Prostate gland (tissue), 2 donors: ENCODE measurements around the gene DNAJC11.

Experiments
- POLR2AphosphoS5 ChIP-seq: sonication (generic); formaldehyde crosslinking; IDR thresholded peaks from one replicate; pipeline ENCODE4 v1.6.1; 2017; ENCODE audit warnings: antibody characterized with exemption
- TF ChIP-seq, protein P1 (sequence below), 4 experiments: fragments of 200-600 bp in 2 of 4; fragments of 450-650 bp in 2 of 4; sonication (generic) in 2 of 4; IDR thresholded peaks; 1 replicate in 3 of 4; 2 replicates in 1 of 4; pipeline ENCODE4 v1.5.1; 2016 to 2019; ENCODE audit warnings: antibody characterized with exemption in 4 of 4, mild to moderate bottlenecking in 2 of 4, moderate library complexity in 2 of 4

DNA sequence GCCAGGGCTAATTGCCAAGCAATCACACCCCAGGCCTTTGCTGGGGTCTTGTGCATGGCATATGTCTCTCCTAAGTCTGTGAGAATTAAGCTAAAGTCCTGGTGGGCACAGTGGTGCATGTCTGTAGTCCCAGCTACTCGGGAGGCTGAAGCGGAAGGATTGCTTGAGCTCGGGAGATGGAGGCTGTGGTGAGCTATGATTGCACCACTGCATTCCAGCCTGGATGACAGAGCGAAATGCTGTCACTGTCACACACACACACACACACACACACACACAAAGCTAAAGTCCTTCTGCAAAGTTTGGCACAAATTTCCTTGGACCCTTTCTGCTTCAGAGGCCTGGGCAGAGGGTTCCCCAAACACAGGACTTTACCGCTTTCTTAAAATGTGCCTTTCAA, 31.3 kb upstream of the DNAJC11 start:
- TF ChIP-seq, protein P1, sequence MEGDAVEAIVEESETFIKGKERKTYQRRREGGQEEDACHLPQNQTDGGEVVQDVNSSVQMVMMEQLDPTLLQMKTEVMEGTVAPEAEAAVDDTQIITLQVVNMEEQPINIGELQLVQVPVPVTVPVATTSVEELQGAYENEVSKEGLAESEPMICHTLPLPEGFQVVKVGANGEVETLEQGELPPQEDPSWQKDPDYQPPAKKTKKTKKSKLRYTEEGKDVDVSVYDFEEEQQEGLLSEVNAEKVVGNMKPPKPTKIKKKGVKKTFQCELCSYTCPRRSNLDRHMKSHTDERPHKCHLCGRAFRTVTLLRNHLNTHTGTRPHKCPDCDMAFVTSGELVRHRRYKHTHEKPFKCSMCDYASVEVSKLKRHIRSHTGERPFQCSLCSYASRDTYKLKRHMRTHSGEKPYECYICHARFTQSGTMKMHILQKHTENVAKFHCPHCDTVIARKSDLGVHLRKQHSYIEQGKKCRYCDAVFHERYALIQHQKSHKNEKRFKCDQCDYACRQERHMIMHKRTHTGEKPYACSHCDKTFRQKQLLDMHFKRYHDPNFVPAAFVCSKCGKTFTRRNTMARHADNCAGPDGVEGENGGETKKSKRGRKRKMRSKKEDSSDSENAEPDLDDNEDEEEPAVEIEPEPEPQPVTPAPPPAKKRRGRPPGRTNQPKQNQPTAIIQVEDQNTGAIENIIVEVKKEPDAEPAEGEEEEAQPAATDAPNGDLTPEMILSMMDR (IDR thresholded peaks at IDR 0.05) = no peak
- no peak for TF ChIP-seq POLR2AphosphoS5
